Subcutaneous adipose tissue (tissue), 4 donors: ENCODE data around the gene PLXNA4. TPM values are rescaled to one million over a fixed set of nuclear protein-coding genes. Genes with fewer than 3 reads are reported as not detected.

Source experiments
- CTCF ChIP-seq: fragments of 450-650 bp; IDR thresholded peaks from one replicate; pipeline ENCODE4 v1.5.1; 2016; ENCODE audit warnings: low read depth, mild to moderate bottlenecking, control low read depth, antibody characterized with exemption, moderate library complexity
- total RNA-seq, 4 donors: library from RNA; depleted of rRNA; stranded (reverse); fragments of >200 nt; gene quantifications; one replicate each; pipeline ENCODE4 v1.1.0, GENCODE V29; 2016

PLXNA4 gene
- total RNA-seq, 4 donors from 2014 or later: 30.2 to 112 (median 54.6) TPM

DNA sequence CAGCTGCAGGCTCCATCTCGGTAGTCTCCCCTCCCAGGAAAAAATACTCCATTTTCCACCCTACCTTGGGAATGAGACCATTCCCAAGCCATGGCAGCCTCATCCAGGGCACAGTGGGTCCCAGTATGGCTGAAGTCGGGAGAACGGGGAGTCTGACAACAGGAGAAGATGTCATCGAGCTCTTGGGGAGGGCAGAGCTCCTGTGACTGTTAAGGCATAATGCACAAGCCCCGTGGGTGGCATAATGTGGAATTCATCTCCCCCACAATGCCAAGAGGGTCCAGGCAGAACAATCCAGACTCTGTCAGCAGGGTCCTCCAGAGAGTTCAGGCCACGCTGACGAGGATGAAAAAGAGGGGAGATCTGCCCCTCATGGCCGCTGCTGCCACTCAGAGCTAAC is 279.4 kb downstream of the PLXNA4 start:
- TF ChIP-seq CTCF: no peak

DNA sequence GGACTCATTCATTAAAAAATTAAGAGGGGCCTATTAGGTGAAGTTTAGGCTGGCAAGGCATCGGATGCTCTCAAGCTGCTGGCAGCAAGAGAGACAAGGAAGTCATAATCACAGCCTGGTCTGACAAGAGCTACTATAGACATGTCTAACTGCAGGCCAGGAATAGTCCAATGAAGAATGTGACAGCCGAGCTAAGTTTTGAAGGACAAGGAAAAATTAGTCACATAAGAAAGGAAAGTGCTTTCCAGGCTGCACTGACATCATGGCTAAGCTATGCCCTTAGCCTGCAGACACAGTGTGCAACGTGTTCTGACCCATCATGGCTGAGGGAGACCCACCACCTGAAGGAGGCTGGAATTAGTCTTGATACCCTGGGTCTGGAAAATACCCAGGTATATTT is 281.1 kb downstream of the PLXNA4 start:
- TF ChIP-seq CTCF: no peak

GRCh38 chr7:132292803-132293202 is 283.5 kb downstream of the PLXNA4 start:
- no peak for TF ChIP-seq CTCF

DNA sequence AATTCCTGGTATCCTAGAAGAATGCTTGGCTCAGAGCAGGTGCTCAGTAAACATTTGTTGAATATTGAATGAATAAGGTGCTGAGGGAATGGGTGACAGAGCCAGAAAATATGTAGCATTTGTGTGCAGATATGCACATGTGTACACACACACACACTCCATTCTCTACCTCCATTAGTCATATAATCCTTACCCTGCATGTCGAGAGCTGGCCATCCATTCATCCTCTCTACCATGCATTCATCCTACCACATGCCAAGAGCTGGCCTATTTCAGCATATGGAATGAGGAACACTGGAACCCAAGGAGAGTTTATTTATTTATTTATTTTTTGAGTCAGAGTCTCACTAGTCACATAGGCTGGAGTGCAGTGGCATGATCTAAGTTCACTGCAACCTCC is 284.8 kb downstream of the PLXNA4 start:
- TF ChIP-seq CTCF: no peak

DNA sequence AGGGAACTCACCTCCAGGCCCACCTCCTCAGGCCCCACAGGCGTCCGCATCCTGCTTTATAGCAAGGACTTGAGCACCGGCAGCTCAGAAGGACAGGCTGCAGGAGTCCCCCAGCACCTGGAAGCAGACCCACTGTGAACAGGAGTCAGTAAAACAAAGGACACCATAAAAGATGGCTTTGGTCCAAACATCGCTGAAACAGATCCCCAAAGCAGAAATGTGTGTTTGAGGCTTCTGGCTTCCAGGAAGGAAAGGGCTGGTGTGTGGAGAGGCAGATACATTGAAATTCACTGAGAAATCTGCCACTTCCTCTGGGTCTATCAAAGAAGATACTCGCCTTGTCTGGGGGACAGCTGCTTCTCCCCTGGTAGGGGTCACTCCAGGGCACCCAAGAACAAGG is 286.2 kb downstream of the PLXNA4 start:
- no peak for TF ChIP-seq CTCF

GRCh38 chr7:132286836-132287235 is 289.4 kb downstream of the PLXNA4 start:
- no peak for TF ChIP-seq CTCF

DNA sequence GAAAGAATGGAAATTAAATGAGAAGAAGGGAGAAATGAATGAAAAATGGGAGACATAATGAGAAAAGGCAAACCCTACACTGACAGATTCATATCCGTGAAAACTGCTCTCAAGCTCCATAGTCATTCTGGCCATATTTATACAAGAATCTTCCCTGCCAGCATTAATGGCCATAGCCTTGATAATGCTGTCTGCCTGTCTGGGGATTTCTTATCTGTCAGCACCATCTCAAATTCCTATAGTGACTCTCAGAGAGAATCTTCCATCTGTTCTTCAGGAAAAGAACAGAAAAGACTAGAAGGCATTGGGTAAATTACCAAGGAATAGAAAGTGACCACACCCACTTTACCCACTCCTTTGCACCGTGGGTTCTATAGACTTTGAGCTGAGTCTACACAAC is 295.9 kb downstream of the PLXNA4 start:
- TF ChIP-seq CTCF: no peak
